ENCODE measurements around the gene STK31.

STK31 gene, protein sequence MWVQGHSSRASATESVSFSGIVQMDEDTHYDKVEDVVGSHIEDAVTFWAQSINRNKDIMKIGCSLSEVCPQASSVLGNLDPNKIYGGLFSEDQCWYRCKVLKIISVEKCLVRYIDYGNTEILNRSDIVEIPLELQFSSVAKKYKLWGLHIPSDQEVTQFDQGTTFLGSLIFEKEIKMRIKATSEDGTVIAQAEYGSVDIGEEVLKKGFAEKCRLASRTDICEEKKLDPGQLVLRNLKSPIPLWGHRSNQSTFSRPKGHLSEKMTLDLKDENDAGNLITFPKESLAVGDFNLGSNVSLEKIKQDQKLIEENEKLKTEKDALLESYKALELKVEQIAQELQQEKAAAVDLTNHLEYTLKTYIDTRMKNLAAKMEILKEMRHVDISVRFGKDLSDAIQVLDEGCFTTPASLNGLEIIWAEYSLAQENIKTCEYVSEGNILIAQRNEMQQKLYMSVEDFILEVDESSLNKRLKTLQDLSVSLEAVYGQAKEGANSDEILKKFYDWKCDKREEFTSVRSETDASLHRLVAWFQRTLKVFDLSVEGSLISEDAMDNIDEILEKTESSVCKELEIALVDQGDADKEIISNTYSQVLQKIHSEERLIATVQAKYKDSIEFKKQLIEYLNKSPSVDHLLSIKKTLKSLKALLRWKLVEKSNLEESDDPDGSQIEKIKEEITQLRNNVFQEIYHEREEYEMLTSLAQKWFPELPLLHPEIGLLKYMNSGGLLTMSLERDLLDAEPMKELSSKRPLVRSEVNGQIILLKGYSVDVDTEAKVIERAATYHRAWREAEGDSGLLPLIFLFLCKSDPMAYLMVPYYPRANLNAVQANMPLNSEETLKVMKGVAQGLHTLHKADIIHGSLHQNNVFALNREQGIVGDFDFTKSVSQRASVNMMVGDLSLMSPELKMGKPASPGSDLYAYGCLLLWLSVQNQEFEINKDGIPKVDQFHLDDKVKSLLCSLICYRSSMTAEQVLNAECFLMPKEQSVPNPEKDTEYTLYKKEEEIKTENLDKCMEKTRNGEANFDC

DNA sequence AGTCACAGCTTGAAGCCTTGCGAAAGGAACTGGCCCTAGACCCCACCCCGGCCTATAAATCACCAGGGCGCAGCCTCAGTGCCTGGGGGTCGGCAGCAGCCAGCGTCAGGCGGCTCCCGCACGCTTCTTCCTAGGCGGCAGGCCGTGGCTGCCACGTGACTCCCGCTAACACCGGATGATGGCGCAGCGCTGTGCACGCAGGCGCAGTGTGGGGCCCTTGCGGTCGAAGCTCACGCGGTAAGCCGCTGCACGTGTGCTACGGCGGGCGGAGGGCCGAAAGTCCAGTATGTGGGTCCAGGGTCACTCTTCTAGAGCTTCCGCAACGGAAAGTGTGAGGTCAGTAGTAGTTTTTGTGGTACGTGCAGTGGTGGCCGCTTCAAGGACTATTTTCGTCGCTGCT lies at the start of gene STK31:
TSS of gene STK31 (plus strand) at position 220 of the 400 bp plus-strand sequence. CDS start at position 287, 67 bp downstream.
- DNase-seq (ENCODE audit: extremely low read depth, low read depth), result no peak
- H3K4me3 ChIP-seq (replicated peaks; ENCODE audit: low read depth, low read length), result no peak within 1 kb of the TSS
- TF ChIP-seq, protein P1, sequence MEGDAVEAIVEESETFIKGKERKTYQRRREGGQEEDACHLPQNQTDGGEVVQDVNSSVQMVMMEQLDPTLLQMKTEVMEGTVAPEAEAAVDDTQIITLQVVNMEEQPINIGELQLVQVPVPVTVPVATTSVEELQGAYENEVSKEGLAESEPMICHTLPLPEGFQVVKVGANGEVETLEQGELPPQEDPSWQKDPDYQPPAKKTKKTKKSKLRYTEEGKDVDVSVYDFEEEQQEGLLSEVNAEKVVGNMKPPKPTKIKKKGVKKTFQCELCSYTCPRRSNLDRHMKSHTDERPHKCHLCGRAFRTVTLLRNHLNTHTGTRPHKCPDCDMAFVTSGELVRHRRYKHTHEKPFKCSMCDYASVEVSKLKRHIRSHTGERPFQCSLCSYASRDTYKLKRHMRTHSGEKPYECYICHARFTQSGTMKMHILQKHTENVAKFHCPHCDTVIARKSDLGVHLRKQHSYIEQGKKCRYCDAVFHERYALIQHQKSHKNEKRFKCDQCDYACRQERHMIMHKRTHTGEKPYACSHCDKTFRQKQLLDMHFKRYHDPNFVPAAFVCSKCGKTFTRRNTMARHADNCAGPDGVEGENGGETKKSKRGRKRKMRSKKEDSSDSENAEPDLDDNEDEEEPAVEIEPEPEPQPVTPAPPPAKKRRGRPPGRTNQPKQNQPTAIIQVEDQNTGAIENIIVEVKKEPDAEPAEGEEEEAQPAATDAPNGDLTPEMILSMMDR (IDR thresholded peaks at IDR 0.05; ENCODE audit: low read depth, low read length, missing control alignments), result no peak

DNA sequence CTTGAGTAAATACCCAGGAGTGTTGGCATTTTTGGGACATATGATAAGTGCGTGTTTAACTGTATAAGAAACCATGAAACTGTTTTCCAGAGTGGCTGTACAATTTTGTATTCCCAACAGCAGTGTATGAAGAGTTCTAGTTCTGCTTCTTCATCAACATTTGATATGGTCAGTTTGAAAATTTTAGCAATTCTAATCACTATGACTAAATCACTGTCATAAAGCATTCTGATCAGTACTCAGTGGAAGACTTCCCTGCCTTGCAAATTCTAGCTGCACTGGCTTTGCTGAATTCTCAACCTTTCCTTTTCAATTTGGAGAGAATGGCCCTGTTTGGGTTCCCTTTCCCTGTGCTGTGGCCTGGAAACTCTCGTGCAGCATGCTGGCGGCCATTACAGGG lies 48.6 kb upstream of the STK31 start:
- no peak for DNase-seq (ENCODE audit: extremely low read depth, low read depth)
- TF ChIP-seq, protein P1 (IDR thresholded peaks at IDR 0.05; ENCODE audit: low read depth, low read length, missing control alignments), result no peak
- H3K4me3 ChIP-seq (replicated peaks; ENCODE audit: low read depth, low read length), result no peak overlapping the region

DNA sequence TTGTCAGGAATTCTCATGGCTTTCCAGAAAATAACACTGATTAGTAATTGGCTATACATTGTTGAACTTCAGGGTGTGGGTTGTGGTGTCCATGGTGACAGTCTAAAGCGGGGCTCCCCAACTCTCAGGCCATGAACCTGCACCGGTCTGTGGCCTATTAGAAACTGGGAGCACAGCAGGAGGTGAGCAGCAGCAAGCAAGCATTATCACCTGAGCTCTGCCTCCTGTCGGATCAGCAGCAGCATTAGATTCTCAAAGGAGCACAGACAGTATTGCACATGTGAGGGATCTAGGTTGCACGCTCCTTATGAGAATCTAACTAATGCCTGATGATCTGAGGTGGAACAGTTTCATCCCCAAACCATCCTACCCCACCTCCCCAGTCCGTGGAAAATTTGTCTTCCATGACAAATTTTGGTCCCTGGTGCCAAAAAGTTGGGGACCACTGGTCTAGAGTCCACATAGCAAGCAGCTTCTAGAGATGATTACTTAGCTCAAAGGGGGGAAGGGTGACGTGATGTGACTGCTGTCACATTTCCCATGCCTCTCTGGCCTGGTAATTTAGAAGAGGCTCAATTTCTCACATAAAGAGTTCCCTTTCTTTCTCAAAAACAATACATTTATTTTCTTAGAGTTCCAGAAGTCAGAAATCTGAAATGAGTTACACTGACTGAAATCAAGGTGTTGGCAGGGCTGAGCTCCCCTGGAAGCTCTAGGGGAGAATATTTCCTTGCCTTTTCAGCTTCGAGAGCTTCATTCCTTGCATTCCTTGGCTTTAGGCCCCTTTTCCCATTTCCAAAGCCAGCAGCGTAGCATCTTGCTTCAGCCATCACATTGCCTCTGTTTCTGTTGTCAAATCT lies 47.7 kb upstream of the STK31 start:
- TF ChIP-seq, protein P1 (IDR thresholded peaks at IDR 0.05; ENCODE audit: low read depth, low read length, missing control alignments), result no peak
- no peak for DNase-seq (ENCODE audit: extremely low read depth, low read depth)
- H3K4me3 ChIP-seq (replicated peaks; ENCODE audit: low read depth, low read length), result no peak overlapping the region

DNA sequence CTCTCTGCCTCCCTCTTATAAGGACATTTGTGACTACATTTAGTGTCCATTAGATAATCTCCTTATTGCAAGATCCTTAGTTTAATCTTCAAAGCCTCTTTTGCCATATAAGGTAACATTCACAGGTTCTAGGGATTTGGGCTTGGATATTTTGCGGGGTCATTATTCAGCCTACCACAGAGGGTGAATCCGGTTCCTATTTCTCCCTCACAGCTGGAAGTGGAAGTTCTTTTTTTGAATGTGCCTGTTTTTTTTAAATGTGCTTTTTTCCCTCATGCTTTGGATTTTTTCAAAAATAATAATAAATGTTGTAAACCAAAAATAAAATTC lies 47.1 kb upstream of the STK31 start:
- DNase-seq (ENCODE audit: extremely low read depth, low read depth), result no peak
- TF ChIP-seq, protein P1 (IDR thresholded peaks at IDR 0.05; ENCODE audit: low read depth, low read length, missing control alignments), result no peak
- H3K4me3 ChIP-seq (replicated peaks; ENCODE audit: low read depth, low read length), result no peak overlapping the region

DNA sequence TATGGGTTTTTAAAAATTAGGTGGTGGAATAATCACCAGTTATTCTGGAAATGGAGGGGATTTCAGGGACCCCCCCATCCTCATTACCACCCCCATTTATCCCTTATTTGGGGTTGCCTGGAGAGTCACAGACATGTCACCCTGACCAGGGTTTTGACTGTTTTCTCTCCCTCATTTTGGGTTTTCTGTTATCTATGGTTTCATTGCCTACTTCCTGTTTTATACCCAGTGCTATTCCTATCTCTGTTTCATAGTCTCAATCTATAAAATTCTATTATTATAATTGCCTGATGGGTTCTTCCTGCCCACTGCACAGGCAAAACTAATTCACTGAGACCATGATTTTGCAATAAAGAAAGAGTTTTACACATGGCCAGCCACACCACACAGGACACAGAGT lies 45.9 kb upstream of the STK31 start:
- TF ChIP-seq, protein P1 (IDR thresholded peaks at IDR 0.05; ENCODE audit: low read depth, low read length, missing control alignments), result no peak
- no peak overlapping the region for H3K4me3 ChIP-seq (replicated peaks; ENCODE audit: low read depth, low read length)
- DNase-seq (ENCODE audit: extremely low read depth, low read depth), result no peak

DNA sequence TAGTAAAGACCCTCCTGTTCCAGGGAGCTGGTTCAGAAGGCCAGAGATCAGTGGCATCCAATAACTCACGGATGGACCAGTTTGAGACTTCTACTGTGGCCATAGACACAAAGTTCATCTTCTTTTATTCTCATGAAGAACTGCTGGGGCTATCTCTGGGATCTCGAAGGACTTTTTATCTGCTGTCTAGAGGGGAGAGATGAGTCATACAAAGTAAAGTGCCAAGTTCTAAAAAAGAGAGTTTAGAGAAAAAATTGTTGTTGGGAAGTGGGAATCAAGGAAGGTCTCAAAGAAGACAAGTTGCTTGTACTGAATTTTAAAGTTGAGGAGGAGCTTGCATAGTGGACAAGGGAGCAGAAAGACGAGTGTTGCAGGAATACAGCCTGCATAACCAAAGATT lies 38.0 kb upstream of the STK31 start:
- TF ChIP-seq, protein P1 (IDR thresholded peaks at IDR 0.05; ENCODE audit: low read depth, low read length, missing control alignments), result no peak
- no peak overlapping the region for H3K4me3 ChIP-seq (replicated peaks; ENCODE audit: low read depth, low read length)
- no peak for DNase-seq (ENCODE audit: extremely low read depth, low read depth)
